PC-3 (cell line): ENCODE data around the gene SFTPB. TPM values are rescaled to one million over a fixed set of nuclear protein-coding genes. Genes with fewer than 3 reads are reported as not detected.

Source experiments
- ATAC-seq: fragments of 200-7000 bp; cut with Tn5 transposase; 2 replicates; pipeline ENCODE4 v1.9.1; 2020; ENCODE audit warnings: mild to moderate bottlenecking, moderate library complexity
- BruUV-seq: library from RNA; stranded (reverse); fragments of 400-500 nt; replicated peaks from 2 replicates; lab custom pipeline; 2021; lab: Mats Ljungman, UMichigan
- CTCF ChIA-PET: fragments of 300-600 bp; sonication (Branson Sonifier 250); formaldehyde crosslinking; loops from one replicate; lab custom pipeline; 2022; ENCODE audit warnings: antibody characterized with exemption; lab: Charles Lee
- POLR2A ChIA-PET: fragments of 300-600 bp; sonication (Branson Sonifier 250); formaldehyde crosslinking; loops from one replicate; lab custom pipeline; 2022; ENCODE audit warnings: antibody characterized with exemption; ENCODE audit not compliant: unreplicated experiment; lab: Charles Lee
- DNase-seq: peaks from one replicate; pipeline ENCODE4 v3.0.0-alpha.2; 2015
- H2AFZ ChIP-seq: fragments of 300-600 bp; sonication (generic); 2 replicates; pipeline ENCODE4 v1.6.0; 2016; ENCODE audit warnings: antibody characterized with exemption, low read length
- H3F3A ChIP-seq: fragments of 300-600 bp; sonication (generic); one replicate; pipeline ENCODE4 v1.6.0; 2017; ENCODE audit warnings: antibody characterized with exemption, low read length, control low read depth, mild to moderate bottlenecking; ENCODE audit not compliant: unreplicated experiment
- H3K27ac ChIP-seq: fragments of 300-600 bp; sonication (generic); 2 replicates; pipeline ENCODE4 v1.5.1; 2016; ENCODE audit warnings: mild to moderate bottlenecking, low read length
- H3K27me3 ChIP-seq: fragments of 300-600 bp; sonication (generic); 2 replicates; pipeline ENCODE4 v1.6.1; 2016; ENCODE audit warnings: low read length, mixed read lengths
- H3K36me3 ChIP-seq: fragments of 300-600 bp; sonication (generic); 2 replicates; pipeline ENCODE4 v1.6.1; 2016; ENCODE audit warnings: low read depth, mixed run types, low read length, mixed read lengths
- H3K4me1 ChIP-seq: fragments of 300-600 bp; sonication (generic); 2 replicates; pipeline ENCODE4 v1.5.1; 2016; ENCODE audit warnings: low read length; ENCODE audit not compliant: insufficient read depth
- H3K4me2 ChIP-seq: fragments of 300-600 bp; sonication (generic); 2 replicates; pipeline ENCODE4 v1.6.0; 2016; ENCODE audit warnings: low read length
- H3K4me3 ChIP-seq: fragments of 300-600 bp; sonication (generic); 2 replicates; pipeline ENCODE4 v1.5.1; 2016; ENCODE audit warnings: mild to moderate bottlenecking, low read length, mixed read lengths
- H3K79me2 ChIP-seq: fragments of 300-600 bp; sonication (generic); 2 replicates; pipeline ENCODE4 v1.6.1; 2017; ENCODE audit warnings: low read length, mixed read lengths
- H3K9ac ChIP-seq: fragments of 300-600 bp; sonication (generic); 2 replicates; pipeline ENCODE4 v1.6.0; 2016; ENCODE audit warnings: mild to moderate bottlenecking, low read length
- H3K9me2 ChIP-seq: fragments of 300-600 bp; sonication (generic); replicated peaks from 2 replicates; pipeline ENCODE4 v1.6.1; 2016; ENCODE audit warnings: mixed run types, low read length, mixed read lengths
- H3K9me3 ChIP-seq: fragments of 300-600 bp; sonication (generic); 2 replicates; pipeline ENCODE4 v1.6.1; 2016; ENCODE audit warnings: low read length, mixed read lengths
- H4K20me1 ChIP-seq: fragments of 300-600 bp; sonication (generic); 2 replicates; pipeline ENCODE4 v1.6.1; 2016; ENCODE audit warnings: low read length, mixed read lengths
- CTCF ChIP-seq: fragments of 300-600 bp; sonication (generic); conservative IDR thresholded peaks from 2 replicates; pipeline ENCODE4 v1.5.1; 2017; ENCODE audit warnings: antibody characterized with exemption, low read depth, mild to moderate bottlenecking, low read length
- EZH2 ChIP-seq: fragments of 300-600 bp; sonication (generic); IDR thresholded peaks from one replicate; pipeline ENCODE4 v1.6.1; 2017; ENCODE audit warnings: antibody characterized with exemption, mild to moderate bottlenecking, low read length; ENCODE audit not compliant: unreplicated experiment
- EZH2phosphoT487 ChIP-seq: fragments of 300-600 bp; sonication (generic); IDR thresholded peaks from 2 replicates; pipeline ENCODE4 v1.6.1; 2018; ENCODE audit warnings: mild to moderate bottlenecking, antibody characterized with exemption, low read length, borderline replicate concordance
- intact Hi-C: fragments of 100-400 bp; cut with micrococcal nuclease; formaldehyde crosslinking; loops from 2 replicates; pipeline ENCODE4 v1.9.0; 2023
- total RNA-seq: library from RNA; depleted of rRNA; stranded (reverse); fragments of >200 nt; gene quantifications from 2 replicates; pipeline ENCODE4 v1.2.3, GENCODE V29; 2014

Gene SFTPB
- total RNA-seq, 1 experiment from 2014 or later, result not detected

- Histone ChIP-seq H2AFZ (no peak overlapping the region), H3K27me3 (no peaks in the 10 kb centered on the region), H3K4me1 (peaks cover 27% of the 10 kb centered on the region), H4K20me1 (no peaks in the 10 kb centered on the region; the same call in 1 of the 2 replicates), H3K9me3 (no peaks in the 10 kb centered on the region), H3K36me3 (peaks cover 66% of the 10 kb centered on the region), H3K79me2 (no peaks in the 10 kb centered on the region), H3K4me3 (no peak overlapping the region), H3K27ac (peak overlapping the region; percentile 82), H3K9me2 (no peaks in the 10 kb centered on the region), H3K4me2 (peak overlapping the region; percentile 51), H3F3A (peaks cover 3% of the 10 kb centered on the region), H3K9ac (peak overlapping the region; percentile 17; the same call in 1 of the 2 replicates)
- intact Hi-C loops, result loop anchor here (10.0 kb wide), 1 partner anchor 165 kb away; no protein-coding TSS in a partner anchor
- DNase-seq (peak; percentile 83), ATAC-seq (peak; percentile 83)
- POLR2A ChIA-PET, result no interaction called here
- TF ChIP-seq EZH2phosphoT487, result no peak
- no peak for TF ChIP-seq EZH2
- TF ChIP-seq CTCF, result no peak
- CTCF ChIA-PET, result interaction anchor here (0.6 to 0.7 kb wide), 3 partner anchors 12 to 55 kb away, joined by 3 to 6 read pairs (median 4); partner anchors contain the start of gene RNF181
- BruUV-seq, result no TSS peak
Measured at GRCh38 chr2:85649201-85650190, 18.5 kb downstream of the SFTPB start.

- Histone ChIP-seq H3K9me2 (no peaks in the 10 kb centered on the region), H2AFZ (no peak overlapping the region), H3K4me3 (no peak overlapping the region), H3K4me1 (peaks cover 27% of the 10 kb centered on the region), H3F3A (peaks cover 3% of the 10 kb centered on the region), H4K20me1 (no peaks in the 10 kb centered on the region; the same call in 1 of the 2 replicates), H3K79me2 (no peaks in the 10 kb centered on the region), H3K4me2 (no peak overlapping the region; the same call in 1 of the 2 replicates), H3K36me3 (peaks cover 67% of the 10 kb centered on the region), H3K27me3 (no peaks in the 10 kb centered on the region), H3K9ac (no peak overlapping the region), H3K27ac (peak overlapping the region; percentile 82), H3K9me3 (no peaks in the 10 kb centered on the region)
- DNase-seq, result peak; percentile 51
- peak; percentile 41 for ATAC-seq
- POLR2A ChIA-PET, result no interaction called here
- CTCF ChIA-PET, result interaction anchor here (0.6 to 0.8 kb wide), 3 partner anchors 11 to 56 kb away, joined by 3 to 4 read pairs (median 3); partner anchors contain the start of gene RNF181
- BruUV-seq, result no TSS peak
- intact Hi-C loops, result loop anchor here (10.0 kb wide), 1 partner anchor 166 kb away; no protein-coding TSS in a partner anchor
- no peak for TF ChIP-seq EZH2
- TF ChIP-seq CTCF, result peak; percentile 74
- TF ChIP-seq EZH2phosphoT487, result no peak
Measured at GRCh38 chr2:85648619-85649018, 19.4 kb downstream of the SFTPB start.
